Cortex of kidney (tissue), 1 donor: Measurements from ENCODE around the gene LDLR.
"Not testable (repeated sequence)": the region's sequence is repeated elsewhere in the genome, so short reads cannot be mapped to it uniquely, and the experiment has no call there.

Source experiments
- DNase-seq: peaks from one replicate; lab custom pipeline; 2025; lab: John Stamatoyannopoulos, UW

LDLR gene

GRCh38 chr19:11141937-11142527 lies 52.8 kb downstream of the LDLR start:
- no peak for DNase-seq

GRCh38 chr19:11142528-11143171 lies 53.4 kb downstream of the LDLR start:
- DNase-seq: no peak

GRCh38 chr19:11145536-11145924 lies 56.3 kb downstream of the LDLR start:
- DNase-seq: no peak

GRCh38 chr19:11148001-11148400 lies 58.7 kb downstream of the LDLR start:
- DNase-seq: no peak

GRCh38 chr19:11151181-11151580 lies 61.9 kb downstream of the LDLR start:
- no peak for DNase-seq

- DNase-seq: no peak
Measured at GRCh38 chr19:11152318-11153062, 63.2 kb downstream of the LDLR start.

GRCh38 chr19:11154683-11155047 lies 65.4 kb downstream of the LDLR start:
- no peak for DNase-seq

- DNase-seq: no peak
Measured at GRCh38 chr19:11155373-11156120, 66.3 kb downstream of the LDLR start, which contains the start of gene SPC24. Gene SPC24, minus strand, starts transcription at chr19:11155782. Its CDS starts 6 bp downstream, at chr19:11155776.

GRCh38 chr19:11159598-11160439 lies 70.6 kb downstream of the LDLR start:
- no peak for DNase-seq

GRCh38 chr19:11160440-11160768 lies 71.1 kb downstream of the LDLR start:
- DNase-seq: not testable (repeated sequence)

GRCh38 chr19:11164296-11164695 lies 75.0 kb downstream of the LDLR start:
- no peak for DNase-seq

GRCh38 chr19:11164879-11165406 lies 75.7 kb downstream of the LDLR start:
- DNase-seq: no peak

- no peak for DNase-seq
Measured at GRCh38 chr19:11165486-11166030, 76.3 kb downstream of the LDLR start.

GRCh38 chr19:11166281-11167142 lies 77.2 kb downstream of the LDLR start:
- no peak for DNase-seq

GRCh38 chr19:11168568-11168967 lies 79.3 kb downstream of the LDLR start:
- no peak for DNase-seq

GRCh38 chr19:11169896-11170678 lies 80.8 kb downstream of the LDLR start:
- DNase-seq: no peak

GRCh38 chr19:11171144-11171543 lies 81.9 kb downstream of the LDLR start:
- DNase-seq: no peak

GRCh38 chr19:11172576-11172975 lies 83.3 kb downstream of the LDLR start:
- DNase-seq: no peak

- no peak for DNase-seq
Measured at GRCh38 chr19:11173516-11174155, 84.4 kb downstream of the LDLR start.
